GM15510 (cell line): ENCODE results near the gene GALNT14.

Source experiments
- POLR2A ChIP-seq: IDR thresholded peaks from 3 replicates; pipeline ENCODE4 v1.6.1; 2011; ENCODE audit warnings: borderline replicate concordance; ENCODE audit not compliant: insufficient read length; ENCODE audit errors: extremely low read depth

Gene GALNT14

GRCh38 chr2:30871980-30872789, 266.1 kb downstream of the GALNT14 start:
- no peak for TF ChIP-seq POLR2A

GRCh38 chr2:30871440-30871839, 266.8 kb downstream of the GALNT14 start:
- no peak for TF ChIP-seq POLR2A

GRCh38 chr2:30869988-30870387, 268.3 kb downstream of the GALNT14 start:
- no peak for TF ChIP-seq POLR2A

GRCh38 chr2:30867385-30867784, 270.9 kb downstream of the GALNT14 start:
- no peak for TF ChIP-seq POLR2A

GRCh38 chr2:30866974-30867373, 271.3 kb downstream of the GALNT14 start:
- TF ChIP-seq POLR2A = no peak

- no peak for TF ChIP-seq POLR2A
These were observed 272.2 kb downstream of the GALNT14 start for GRCh38 chr2:30865892-30866681.

GRCh38 chr2:30865243-30865642, 273.0 kb downstream of the GALNT14 start:
- TF ChIP-seq POLR2A = no peak

GRCh38 chr2:30862054-30862651, 276.1 kb downstream of the GALNT14 start:
- no peak for TF ChIP-seq POLR2A

- TF ChIP-seq POLR2A = no peak
These were observed 277.5 kb downstream of the GALNT14 start for GRCh38 chr2:30860726-30861125.
